ENCODE measurements around the gene KIR2DL4.
"Not testable (repeated sequence)": the region's sequence is repeated elsewhere in the genome, so short reads cannot be mapped to it uniquely, and the experiment has no call there.

DNA sequence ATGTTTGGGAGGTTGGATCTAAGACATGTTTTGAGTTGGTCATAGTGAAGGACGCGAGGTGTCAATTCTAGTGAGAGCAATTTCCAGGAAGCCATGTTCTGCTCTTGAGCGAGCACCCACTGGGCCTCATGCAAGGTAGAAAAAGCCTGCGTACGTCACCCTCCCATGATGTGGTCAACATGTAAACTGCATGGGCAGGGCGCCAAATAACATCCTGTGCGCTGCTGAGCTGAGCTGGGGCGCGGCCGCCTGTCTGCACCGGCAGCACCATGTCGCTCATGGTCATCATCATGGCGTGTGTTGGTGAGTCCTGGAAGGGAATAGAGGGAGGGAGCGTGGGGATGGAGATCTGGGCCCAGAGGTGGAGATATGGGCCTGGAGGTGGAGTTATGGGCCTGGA, 29.1 kb downstream of the KIR2DL4 start, which contains the start of gene KIR2DS4:
- not testable (repeated sequence) for TF ChIP-seq GABPA (IDR thresholded peaks at IDR 0.05; ENCODE audit: low read depth, low read length); GABPA (CRISPR knock-in tag; IDR thresholded peaks at IDR 0.05; ENCODE audit: low read depth); EZH2 (conservative IDR thresholded peaks at IDR 0.05; ENCODE audit: low read depth, low read length); POLR2AphosphoS5 (IDR thresholded peaks at IDR 0.05; ENCODE audit: low read depth, low read length)

Measured in HepG2 (cell line).